SKM-1 treated with dmso at 0.1 percent for 144 hours (cell line): Measurements from ENCODE around the gene MBD5.

ENCODE experiments used
- DNase-seq: peaks from one replicate; lab custom pipeline; 2025; ENCODE audit not compliant: unreplicated experiment; lab: John Stamatoyannopoulos, UW

MBD5 gene

GRCh38 chr2:148110184-148110583 is 89.3 kb downstream of the MBD5 start:
- no peak for DNase-seq

GRCh38 chr2:148122788-148123187 is 101.9 kb downstream of the MBD5 start:
- DNase-seq: no peak

GRCh38 chr2:148124271-148124670 is 103.4 kb downstream of the MBD5 start:
- DNase-seq: no peak

- DNase-seq: no peak
Observed at GRCh38 chr2:148130581-148130980, 109.7 kb downstream of the MBD5 start.

GRCh38 chr2:148132412-148132811 is 111.5 kb downstream of the MBD5 start:
- DNase-seq: no peak

GRCh38 chr2:148135705-148136104 is 114.8 kb downstream of the MBD5 start:
- DNase-seq: no peak

GRCh38 chr2:148136441-148136840 is 115.5 kb downstream of the MBD5 start:
- no peak for DNase-seq

- no peak for DNase-seq
Observed at GRCh38 chr2:148161909-148162435, 141.1 kb downstream of the MBD5 start.

- no peak for DNase-seq
Observed at GRCh38 chr2:148162871-148163270, 142.0 kb downstream of the MBD5 start.

- no peak for DNase-seq
Observed at GRCh38 chr2:148165975-148166374, 145.1 kb downstream of the MBD5 start.

GRCh38 chr2:148167241-148167766 is 146.4 kb downstream of the MBD5 start:
- no peak for DNase-seq

GRCh38 chr2:148167855-148168254 is 147.0 kb downstream of the MBD5 start:
- no peak for DNase-seq

GRCh38 chr2:148172131-148172753 is 151.4 kb downstream of the MBD5 start:
- no peak for DNase-seq

GRCh38 chr2:148173168-148173567 is 152.3 kb downstream of the MBD5 start:
- no peak for DNase-seq

GRCh38 chr2:148177559-148177958 is 156.7 kb downstream of the MBD5 start:
- DNase-seq: no peak

- no peak for DNase-seq
Observed at GRCh38 chr2:148179724-148180123, 158.8 kb downstream of the MBD5 start.

- no peak for DNase-seq
Observed at GRCh38 chr2:148184976-148185375, 164.1 kb downstream of the MBD5 start.

GRCh38 chr2:148194882-148195281 is 174.0 kb downstream of the MBD5 start:
- DNase-seq: no peak

GRCh38 chr2:148201075-148202004 is 180.4 kb downstream of the MBD5 start:
- no peak for DNase-seq

GRCh38 chr2:148202237-148202636 is 181.3 kb downstream of the MBD5 start:
- no peak for DNase-seq

- no peak for DNase-seq
Observed at GRCh38 chr2:148207111-148207510, 186.2 kb downstream of the MBD5 start.

GRCh38 chr2:148209603-148210002 is 188.7 kb downstream of the MBD5 start:
- no peak for DNase-seq
